Rectal smooth muscle tissue (tissue), 1 donor: ENCODE data around the gene TCF12.
"Not testable (repeated sequence)": the region's sequence is repeated elsewhere in the genome, so short reads cannot be mapped to it uniquely, and the experiment has no call there.

ENCODE experiments used
- H3K27ac ChIP-seq: one replicate; pipeline ENCODE4 v1.7.0; 2013; ENCODE audit warnings: low read depth, low read length, inconsistent platforms
- H3K27me3 ChIP-seq: one replicate; pipeline ENCODE4 v1.7.0; 2013; ENCODE audit warnings: low read length; ENCODE audit not compliant: control insufficient read depth, insufficient read depth
- H3K36me3 ChIP-seq: one replicate; pipeline ENCODE4 v1.7.0; 2013; ENCODE audit warnings: low read length; ENCODE audit not compliant: control insufficient read depth, insufficient read depth
- H3K4me1 ChIP-seq: one replicate; pipeline ENCODE4 v1.7.0; 2013; ENCODE audit warnings: low read length; ENCODE audit not compliant: control insufficient read depth, insufficient read depth
- H3K4me3 ChIP-seq: one replicate; pipeline ENCODE4 v1.7.0; 2013; ENCODE audit warnings: low read length
- H3K9ac ChIP-seq: one replicate; pipeline ENCODE4 v1.7.0; 2013; ENCODE audit warnings: low read length

The TCF12 gene

DNA sequence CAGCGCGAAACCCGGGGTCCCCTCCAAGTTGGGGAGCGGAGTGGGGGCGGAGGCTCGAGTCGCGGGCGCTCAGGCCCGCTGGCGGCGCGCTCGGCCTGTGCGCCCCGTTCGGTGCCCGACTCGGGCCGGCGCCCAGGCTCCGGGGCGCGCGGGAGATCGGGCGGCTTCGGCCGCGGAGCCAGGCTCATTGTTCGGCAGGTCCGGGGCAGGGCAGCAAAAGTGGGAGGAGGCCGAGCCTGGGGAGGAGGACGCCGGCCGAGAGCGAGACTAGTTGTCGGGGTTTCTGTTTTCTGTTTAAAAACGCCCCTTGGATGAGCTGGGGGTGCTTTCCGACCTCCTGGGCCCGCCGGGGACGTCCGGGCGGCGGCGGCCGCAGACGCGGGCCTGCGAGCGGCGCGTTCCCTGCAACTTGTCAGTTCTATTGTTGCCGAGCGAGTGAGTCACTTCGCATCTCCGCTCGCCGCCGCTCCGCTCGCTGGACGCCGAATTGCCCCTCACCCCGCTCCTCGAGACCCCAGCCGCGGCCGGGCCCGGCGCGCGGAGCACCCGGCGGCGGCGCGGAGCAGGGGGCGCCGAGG is 676 bp downstream of the TCF12 start:
- H3K4me1 ChIP-seq = peaks cover 15% of the 10 kb centered on the region
- H3K9ac ChIP-seq = peak overlapping the region; percentile 70
- no peaks in the 10 kb centered on the region for H3K27me3 ChIP-seq
- no peaks in the 10 kb centered on the region for H3K36me3 ChIP-seq
- H3K27ac ChIP-seq = peak overlapping the region; percentile 86
- peak overlapping the region; percentile 62 for H3K4me3 ChIP-seq

DNA sequence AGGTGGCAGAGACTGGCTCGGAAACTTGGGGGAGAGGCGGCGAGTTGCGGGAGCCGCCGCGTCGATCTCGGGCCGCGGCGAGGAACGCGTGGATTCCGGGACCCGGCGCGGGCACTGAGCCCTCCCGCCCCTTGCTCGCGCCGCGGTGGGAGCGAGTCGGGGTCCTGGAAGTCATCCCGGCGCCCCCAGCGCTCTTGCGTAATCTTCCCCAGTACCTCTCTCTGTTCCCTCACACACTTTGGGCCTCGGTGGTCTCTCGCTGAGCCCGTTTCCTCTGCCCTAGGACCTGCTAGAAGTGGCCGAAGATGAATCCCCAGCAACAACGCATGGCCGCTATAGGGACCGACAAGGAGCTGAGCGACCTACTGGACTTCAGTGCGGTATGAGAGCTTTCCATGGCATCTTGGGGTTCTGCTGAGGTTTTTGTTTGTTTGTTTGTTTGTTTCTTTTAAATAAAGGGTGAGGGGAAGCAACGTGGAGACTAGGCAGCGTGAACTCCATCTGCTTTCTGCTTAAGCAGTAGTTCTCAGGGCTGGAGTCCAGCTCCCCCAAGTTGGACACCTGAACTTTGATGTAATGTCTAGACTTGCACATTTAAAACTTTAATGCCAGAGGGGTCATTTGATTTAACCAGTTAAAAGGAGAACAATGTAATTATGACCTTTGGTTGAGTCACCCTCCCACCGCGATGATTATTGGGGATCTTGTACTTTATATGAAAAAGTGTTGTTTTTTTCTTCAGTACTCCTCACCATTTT is 1.3 kb downstream of the TCF12 start:
- H3K4me1 ChIP-seq = peaks cover 15% of the 10 kb centered on the region

DNA sequence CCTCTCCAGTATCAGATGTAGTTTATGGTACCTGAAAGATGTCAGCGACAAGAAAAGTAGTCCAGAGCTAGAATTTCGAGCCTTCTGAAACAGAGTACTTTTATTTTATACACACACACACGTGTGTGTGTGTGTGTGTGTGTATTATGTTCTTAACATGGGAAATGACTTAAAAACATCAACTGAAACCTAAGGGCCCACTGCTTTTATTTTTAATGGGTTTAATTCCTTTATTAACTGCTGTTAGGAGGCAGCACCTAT is 1.9 kb downstream of the TCF12 start:
- H3K27ac ChIP-seq = no peak overlapping the region
- peaks cover 15% of the 10 kb centered on the region for H3K4me1 ChIP-seq
- H3K36me3 ChIP-seq = no peaks in the 10 kb centered on the region
- H3K27me3 ChIP-seq = no peaks in the 10 kb centered on the region
- H3K4me3 ChIP-seq = peak overlapping the region; percentile 62
- H3K9ac ChIP-seq = no peak overlapping the region

More for the DNA sequence above, 1.3 kb downstream of the TCF12 start:
- Histone ChIP-seq H3K36me3 (no peaks in the 10 kb centered on the region), H3K4me3 (peak overlapping the region; percentile 62), H3K9ac (peak overlapping the region; percentile 2), H3K27ac (peak overlapping the region; percentile 86), H3K27me3 (no peaks in the 10 kb centered on the region)

DNA sequence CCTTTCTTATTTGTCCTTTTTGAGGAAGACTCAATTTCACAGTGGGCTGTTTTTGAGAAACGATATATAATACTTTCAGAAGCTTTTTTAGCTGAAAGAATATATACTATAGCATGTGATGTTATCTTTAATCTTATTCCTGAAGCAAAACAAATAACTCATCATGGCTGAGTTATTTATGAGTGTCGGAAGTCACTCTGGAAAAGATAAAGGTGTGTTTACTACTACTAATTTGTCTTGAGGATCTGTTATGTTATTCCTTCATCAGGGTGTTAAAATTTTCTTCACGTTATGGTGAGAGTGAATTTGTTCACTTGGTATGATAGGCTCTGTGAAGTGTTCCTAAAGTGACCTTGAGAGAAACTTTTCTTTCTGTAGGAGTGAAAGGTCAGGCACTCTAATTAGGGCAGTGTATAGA is 4.7 kb downstream of the TCF12 start:
- H3K4me3 ChIP-seq = no peak overlapping the region
- no peaks in the 10 kb centered on the region for H3K27me3 ChIP-seq
- H3K9ac ChIP-seq = no peak overlapping the region
- no peak overlapping the region for H3K27ac ChIP-seq
- H3K4me1 ChIP-seq = peaks cover 15% of the 10 kb centered on the region
- no peaks in the 10 kb centered on the region for H3K36me3 ChIP-seq

DNA sequence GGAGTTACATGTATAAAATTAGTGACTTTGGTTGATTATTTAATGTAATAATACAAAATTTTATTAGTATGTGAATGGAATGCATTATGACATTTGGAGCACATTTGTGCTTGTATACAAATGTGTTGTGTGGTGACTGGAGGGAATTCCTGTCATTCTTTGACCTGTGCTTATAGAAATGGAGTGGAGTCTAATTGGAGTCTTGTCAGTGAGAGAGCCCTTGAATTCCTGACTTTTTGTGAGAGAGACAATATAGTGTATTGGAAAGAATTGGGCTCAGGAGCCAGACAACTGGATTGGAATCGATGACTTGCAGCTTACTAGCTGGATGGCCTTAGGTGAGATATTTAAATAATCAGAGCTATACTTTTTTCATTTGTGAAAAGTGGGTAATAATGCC is 9.4 kb downstream of the TCF12 start:
- Histone ChIP-seq H3K27ac (no peak overlapping the region), H3K27me3 (no peaks in the 10 kb centered on the region), H3K4me1 (peaks cover 8% of the 10 kb centered on the region), H3K36me3 (no peaks in the 10 kb centered on the region), H3K9ac (no peak overlapping the region), H3K4me3 (no peak overlapping the region)

DNA sequence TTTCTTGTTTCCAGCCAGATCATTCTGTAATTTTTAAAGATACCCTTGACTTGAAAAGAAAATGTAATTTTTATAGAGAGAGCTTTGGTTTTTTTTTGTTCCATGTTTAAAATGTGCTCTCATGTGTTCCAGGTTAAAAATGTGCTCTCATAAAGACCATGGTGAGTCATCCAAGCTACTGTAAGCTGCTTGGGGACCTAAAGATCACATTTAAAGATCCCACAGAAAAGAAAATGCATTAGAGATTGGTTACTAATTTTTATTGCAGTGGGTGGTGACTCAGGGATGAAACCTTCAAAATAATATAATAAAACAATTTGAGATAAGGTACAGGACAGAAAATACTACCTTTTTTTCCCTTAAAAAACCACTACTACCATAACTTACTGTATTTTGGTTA is 11.0 kb downstream of the TCF12 start:
- Histone ChIP-seq H3K27me3 (no peaks in the 10 kb centered on the region), H3K27ac (no peak overlapping the region), H3K9ac (no peak overlapping the region), H3K4me1 (peaks cover 2% of the 10 kb centered on the region), H3K36me3 (no peaks in the 10 kb centered on the region), H3K4me3 (no peak overlapping the region)

DNA sequence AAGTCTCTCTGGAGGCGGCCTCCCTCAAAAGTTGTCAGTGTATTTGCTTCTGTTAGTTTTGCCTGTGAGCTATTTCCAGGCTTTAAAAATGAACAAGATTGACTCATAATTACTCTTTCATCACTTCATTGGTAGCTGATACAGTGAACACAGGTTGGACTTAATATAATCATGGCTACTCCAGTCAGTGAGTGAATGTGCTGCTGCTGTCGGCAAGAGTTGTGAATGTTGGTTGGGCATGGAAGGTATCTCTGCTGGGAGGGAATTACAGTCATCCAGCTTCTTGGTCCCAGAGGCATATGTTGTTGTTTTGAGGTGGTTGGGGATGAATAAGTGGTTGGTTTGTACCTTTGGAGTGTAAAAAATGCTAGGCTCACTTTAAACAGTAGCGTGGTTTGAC is 11.5 kb downstream of the TCF12 start:
- no peaks in the 10 kb centered on the region for H3K36me3 ChIP-seq
- H3K27me3 ChIP-seq = no peaks in the 10 kb centered on the region
- peaks cover 2% of the 10 kb centered on the region for H3K4me1 ChIP-seq
- H3K27ac ChIP-seq = no peak overlapping the region
- H3K4me3 ChIP-seq = no peak overlapping the region
- no peak overlapping the region for H3K9ac ChIP-seq

DNA sequence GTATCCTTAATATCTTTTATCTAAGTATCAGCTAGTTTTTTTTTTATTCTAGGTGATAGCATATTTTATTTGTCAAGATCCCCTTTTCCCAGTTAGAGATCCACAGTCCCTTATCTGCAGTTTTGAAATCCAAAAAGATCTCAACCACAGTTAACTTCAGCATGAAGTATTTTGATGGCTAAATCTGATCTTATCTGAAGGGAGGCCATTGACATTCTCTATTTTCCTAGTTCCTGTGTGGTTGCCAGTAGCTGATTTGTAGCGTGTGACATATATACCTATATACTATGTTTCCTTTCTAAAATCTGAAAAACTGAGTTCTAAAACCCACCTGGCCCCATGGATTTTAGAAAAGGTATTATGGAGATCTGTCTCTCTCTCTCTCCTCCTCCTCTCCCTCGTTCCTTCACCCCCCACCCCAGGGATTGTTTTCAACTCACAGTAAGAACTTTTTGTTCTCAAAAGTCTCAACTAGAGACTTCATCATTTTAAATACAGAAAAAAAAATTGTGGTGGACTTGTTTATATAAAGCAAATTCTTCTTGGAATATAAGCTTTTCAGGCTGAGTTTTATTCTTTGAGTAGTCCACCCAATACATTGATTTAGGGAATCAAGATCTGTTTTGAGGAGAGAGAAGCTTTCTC is 12.3 kb downstream of the TCF12 start:
- Histone ChIP-seq H3K9ac (no peak overlapping the region), H3K4me3 (no peak overlapping the region), H3K27ac (no peak overlapping the region), H3K36me3 (no peaks in the 10 kb centered on the region), H3K4me1 (peaks cover 2% of the 10 kb centered on the region), H3K27me3 (no peaks in the 10 kb centered on the region)

DNA sequence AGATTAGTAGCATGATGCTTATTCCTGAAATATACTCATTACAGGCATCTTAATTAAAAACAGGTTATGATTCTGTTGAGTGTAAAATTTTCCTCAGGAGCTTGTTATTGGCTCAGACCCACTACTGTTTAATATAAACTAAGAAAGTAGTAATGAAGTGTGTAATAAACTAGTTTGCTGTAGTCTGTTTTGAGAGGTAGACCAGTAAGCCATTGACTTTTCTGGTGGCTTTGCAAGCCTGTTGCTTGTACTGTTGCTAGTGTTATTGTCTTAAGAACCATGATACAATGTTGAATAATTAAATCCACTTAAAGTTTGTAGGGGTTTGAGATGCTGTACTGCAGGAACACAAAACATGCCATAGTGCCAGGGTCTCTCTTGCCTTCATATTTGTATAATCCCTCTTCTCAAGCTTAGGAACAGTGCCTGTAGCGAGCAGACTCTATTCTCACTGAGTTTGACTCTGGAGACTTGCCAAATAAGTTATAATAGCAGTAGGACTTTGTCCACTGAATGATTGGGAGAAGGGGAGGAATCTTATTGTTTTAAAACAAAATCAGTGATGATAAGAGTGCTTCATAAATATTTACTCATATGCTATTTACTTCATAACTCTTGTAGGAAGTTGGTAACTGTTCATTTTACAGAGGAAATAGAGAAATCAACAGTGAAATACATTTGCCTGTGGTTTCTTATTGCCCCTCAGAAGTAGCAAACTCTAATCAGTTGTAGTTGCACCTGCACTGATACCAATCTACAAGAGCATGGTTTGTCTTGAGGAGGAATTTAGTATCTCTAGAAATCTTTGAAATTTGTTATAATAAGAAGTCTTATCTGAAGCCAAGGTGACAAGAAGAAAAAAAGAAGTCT is 13.4 kb downstream of the TCF12 start:
- no peaks in the 10 kb centered on the region for H3K36me3 ChIP-seq
- no peak overlapping the region for H3K9ac ChIP-seq
- no peak overlapping the region for H3K27ac ChIP-seq
- no peak overlapping the region for H3K4me3 ChIP-seq
- no peaks in the 10 kb centered on the region for H3K27me3 ChIP-seq
- peaks cover 2% of the 10 kb centered on the region for H3K4me1 ChIP-seq

DNA sequence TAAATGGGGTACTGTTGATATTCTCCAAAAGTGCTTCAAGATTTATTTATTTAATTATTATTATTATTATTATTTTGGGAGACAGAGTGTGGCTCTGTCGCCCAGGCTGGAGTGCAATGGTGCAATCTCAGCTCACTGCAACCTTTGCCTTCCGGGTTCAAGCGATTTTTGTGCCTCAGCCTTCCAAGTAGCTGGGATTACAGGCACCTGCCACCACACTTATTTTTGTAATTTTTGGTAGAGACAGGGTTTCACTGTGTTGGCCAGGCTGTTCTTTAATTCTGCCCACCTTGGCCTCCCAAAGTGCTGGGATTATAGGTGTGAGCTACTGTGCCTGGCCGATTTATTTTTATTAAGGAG is 14.0 kb downstream of the TCF12 start:
- not testable (repeated sequence) for H3K4me1 ChIP-seq

DNA sequence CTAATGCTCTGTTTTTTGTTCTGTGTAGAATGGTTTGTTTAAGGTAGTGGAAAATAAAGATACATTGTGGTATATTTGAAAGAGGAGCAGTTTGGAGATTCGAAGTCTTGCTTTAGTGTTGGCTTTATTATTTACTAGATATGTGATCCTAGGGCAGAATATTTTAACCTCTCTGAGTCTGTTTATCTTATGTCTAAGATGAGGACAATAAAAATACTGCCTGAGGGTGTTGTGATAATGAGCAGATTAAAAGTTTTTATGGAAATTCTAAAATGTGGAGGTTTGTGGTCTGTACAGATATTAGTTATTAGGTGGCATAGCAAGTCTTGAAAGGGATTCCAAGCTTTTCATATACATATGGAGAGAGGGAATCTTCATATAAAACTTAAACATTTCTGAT is 15.0 kb downstream of the TCF12 start:
- H3K27ac ChIP-seq = no peak overlapping the region
- no peaks in the 10 kb centered on the region for H3K36me3 ChIP-seq
- no peak overlapping the region for H3K9ac ChIP-seq
- H3K4me1 ChIP-seq = peaks cover 2% of the 10 kb centered on the region
- H3K27me3 ChIP-seq = no peaks in the 10 kb centered on the region
- no peak overlapping the region for H3K4me3 ChIP-seq

More for the DNA sequence above, 14.0 kb downstream of the TCF12 start:
- not testable (repeated sequence) for H3K9ac ChIP-seq, H3K27me3 ChIP-seq, H3K36me3 ChIP-seq, H3K4me3 ChIP-seq, H3K27ac ChIP-seq

DNA sequence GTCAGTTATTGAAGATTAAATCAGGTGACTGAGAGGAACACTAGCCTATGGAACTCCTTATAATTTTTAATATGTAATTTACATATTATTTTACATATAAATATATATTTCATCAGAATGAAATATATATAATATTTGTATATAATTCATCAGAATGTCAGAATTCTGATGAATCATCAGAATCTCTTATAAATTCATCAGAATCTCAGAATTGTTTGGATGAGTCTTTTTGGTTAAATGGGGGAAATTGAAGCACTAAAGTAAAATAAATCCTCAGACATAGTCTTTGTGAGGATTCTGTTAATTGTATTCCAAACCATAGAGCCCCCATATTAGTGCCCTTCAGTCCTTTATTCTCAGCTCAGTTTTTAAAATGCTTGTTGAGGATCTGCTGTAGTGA is 15.4 kb downstream of the TCF12 start:
- Histone ChIP-seq H3K27me3 (no peaks in the 10 kb centered on the region), H3K4me1 (peaks cover 2% of the 10 kb centered on the region), H3K4me3 (no peak overlapping the region), H3K9ac (no peak overlapping the region), H3K27ac (no peak overlapping the region), H3K36me3 (no peaks in the 10 kb centered on the region)
